ENCODE measurements around the gene UST.

The UST gene, protein sequence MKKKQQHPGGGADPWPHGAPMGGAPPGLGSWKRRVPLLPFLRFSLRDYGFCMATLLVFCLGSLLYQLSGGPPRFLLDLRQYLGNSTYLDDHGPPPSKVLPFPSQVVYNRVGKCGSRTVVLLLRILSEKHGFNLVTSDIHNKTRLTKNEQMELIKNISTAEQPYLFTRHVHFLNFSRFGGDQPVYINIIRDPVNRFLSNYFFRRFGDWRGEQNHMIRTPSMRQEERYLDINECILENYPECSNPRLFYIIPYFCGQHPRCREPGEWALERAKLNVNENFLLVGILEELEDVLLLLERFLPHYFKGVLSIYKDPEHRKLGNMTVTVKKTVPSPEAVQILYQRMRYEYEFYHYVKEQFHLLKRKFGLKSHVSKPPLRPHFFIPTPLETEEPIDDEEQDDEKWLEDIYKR
- total RNA-seq = 7.3 to 18.9 (median 14.8) reads per million in 3 experiments

DNA sequence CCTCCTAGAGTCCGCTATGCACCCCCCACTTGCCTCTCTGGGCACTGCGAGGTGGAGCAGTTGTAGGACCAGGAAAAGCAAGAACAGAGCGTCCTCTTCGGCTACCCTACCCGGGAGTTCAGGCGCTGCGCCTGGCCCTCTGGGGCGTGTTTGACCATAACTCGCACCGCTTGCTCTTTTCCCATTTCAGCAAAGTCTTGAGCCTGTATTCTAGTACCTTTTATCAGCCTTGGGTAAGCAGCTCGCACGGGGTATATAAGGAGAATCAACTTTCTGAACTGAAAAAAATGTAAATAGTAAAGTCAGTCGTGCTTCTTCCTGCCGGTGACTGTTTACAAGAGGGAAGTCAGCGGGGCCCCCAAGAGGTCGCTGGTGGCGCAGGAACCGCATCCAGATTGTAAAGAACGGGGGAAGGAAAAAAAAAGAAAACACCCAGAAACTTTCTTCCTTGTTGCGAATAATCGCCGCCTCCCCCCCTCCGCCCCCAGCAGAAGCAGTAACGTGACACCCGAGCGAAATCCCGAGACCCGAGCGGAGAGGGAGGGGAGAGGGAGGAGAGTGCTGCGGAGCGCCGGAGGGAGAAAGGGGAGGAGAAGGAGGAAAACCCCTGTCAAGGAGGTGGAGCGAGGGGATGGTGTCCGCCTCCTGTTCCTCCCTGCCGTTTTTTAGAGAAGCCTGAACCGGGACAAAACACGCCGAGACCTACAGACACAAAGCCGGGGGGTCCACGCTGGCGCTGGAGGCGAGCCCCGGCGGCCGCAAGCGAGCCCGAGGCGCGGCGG lies at the start of gene UST:
TSS of gene UST (plus strand) at position 668 of the 782 bp plus-strand sequence. CDS start 401 bp downstream, outside the sequence.
- peak; percentile 70 for DNase-seq

DNA sequence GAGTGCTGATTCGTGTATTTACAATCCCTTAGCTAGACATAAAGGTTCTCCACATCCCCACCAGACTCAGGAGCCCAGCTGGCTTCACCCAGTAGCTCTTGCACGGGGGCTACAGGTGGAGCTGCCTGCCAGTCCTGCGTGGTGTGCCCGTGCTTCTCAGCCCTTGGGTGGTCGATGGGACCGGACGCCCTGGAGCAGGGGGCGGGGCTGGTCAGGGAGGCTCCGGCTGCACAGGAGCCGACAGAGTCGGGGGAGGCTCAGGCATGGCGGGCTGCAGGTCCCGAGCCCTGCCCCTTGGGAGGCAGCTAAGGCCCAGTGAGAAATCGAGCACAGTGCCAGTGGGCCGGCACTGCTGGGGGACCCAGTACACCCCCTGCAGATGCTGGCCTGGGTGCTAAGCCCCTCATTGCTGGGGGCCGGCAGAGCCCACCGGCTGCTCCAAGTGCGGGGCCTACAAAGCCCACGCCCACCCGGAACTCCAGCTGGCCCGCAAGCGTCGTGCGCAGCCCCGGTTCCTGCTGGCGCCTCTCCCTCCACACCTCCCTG lies 48.9 kb upstream of the UST start:
- DNase-seq = no peak

DNA sequence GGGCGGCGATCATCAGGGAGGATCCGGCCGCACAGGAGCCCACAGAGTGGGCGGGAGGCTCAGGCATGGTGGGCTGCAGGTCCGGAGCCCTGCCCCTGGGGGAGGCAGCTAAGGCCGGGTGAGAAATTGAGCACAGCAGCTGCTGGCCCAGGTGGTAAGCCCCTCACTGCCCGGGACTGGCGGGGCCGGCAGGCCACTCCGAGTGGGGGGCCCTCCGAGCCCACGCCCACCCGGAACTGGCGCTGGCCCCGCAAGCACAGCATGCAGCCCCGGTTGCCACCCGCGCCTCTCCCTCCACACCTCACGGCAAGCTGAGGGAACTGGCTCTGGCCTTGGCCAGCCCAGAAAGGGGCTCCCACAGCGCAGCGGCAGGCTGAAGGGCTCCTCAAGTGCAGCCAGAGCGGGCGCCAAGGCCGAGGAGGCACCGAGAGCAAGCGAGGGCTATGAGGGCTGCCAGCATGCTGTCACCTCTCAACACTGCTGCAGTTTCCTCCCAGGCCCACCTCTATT lies 48.1 kb upstream of the UST start:
- no peak for DNase-seq

DNA sequence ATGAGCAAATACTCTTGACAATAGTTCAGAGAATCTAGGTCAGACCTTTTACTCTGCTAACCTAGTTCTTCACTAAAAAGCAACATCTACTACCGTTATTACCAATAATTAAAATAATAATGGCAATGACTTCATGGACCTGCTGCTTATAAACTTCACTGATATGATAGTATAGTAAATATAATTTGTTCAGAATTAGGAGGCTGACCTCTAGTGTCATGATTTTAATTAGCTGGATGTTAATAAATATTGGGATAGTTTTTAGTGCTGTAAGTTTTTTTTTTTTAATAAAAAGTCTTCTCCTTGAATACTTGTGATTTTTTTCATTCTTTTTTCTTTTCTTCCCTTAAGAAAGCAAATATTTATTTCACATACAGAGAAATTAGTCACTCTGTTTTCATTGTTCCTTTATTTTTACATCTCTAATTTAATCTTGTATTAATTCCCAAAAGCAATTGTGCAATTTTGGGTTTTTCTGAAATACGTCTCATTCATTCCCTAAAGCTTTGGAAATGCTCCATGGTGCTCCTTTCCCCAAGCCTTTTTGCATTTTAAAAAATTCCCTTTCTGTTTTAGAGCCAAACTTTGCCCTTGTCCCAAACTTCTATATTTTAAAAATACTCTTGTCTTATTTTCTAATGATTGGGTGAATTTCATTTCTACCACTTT lies 46.6 kb upstream of the UST start:
- DNase-seq = no peak

DNA sequence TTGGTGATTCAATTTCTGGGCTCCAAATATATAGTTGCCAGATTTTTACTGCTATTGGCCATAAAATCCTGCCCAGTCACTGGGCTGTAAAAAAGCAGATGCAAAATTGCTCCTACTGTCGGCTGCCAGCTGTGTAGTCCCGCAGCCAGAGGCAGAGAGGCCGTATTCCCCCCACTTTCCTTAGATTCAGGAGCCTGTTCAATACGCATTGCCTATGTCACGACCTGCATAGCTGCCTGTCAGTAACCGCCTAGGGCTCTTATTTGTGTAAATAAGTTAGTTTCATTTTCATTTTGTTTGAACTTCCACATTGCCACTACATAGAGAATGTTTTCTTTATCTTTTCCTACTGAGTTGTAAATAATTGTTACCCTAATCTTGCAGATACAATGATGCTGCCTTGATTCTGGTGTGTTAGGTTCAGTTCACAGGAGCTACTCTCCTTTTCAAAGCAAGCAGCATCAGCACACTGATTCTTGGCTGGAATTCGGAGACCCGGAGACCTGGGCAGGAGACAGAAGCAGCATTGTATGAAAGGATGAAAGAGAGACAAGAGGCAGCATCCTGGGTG lies 46.0 kb upstream of the UST start:
- peak; percentile 27 for DNase-seq

DNA sequence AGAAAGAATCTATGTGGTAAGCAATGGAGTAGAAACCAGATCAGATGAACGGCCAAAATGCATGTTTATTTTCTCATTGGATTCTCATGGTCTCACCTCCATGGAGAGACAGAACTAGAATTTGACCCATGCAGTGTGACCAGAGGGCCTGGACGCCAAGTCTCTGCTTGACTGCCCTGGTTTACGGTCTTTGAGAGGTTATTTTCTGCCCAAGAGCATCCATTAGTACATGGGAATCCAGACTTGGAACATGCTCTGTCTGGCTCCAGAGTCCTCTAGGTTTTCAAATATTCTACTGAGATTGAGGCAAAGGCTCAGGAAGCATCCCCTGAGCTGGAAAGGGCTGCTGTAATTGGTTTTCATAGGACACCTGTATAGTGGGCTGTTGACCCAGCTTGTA lies 45.5 kb upstream of the UST start:
- DNase-seq = no peak

DNA sequence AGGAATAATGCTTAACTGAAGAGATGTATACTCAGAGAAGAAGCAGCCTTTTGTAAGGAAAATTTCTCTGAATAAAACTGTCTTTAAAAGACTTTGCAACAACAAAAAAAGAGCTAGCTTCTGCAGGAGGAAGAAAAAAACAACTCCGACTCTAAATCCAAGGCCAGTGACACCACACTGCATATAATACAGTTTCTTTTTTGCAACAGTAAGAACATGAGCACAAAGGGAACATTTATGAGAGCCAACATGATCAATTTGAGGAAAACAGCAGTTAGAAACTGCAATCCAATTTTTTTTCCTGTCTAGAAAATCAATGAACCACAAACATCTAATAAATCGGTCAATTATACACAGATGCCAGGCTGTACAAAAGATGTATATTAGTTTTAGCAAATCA lies 42.9 kb upstream of the UST start:
- DNase-seq = no peak

DNA sequence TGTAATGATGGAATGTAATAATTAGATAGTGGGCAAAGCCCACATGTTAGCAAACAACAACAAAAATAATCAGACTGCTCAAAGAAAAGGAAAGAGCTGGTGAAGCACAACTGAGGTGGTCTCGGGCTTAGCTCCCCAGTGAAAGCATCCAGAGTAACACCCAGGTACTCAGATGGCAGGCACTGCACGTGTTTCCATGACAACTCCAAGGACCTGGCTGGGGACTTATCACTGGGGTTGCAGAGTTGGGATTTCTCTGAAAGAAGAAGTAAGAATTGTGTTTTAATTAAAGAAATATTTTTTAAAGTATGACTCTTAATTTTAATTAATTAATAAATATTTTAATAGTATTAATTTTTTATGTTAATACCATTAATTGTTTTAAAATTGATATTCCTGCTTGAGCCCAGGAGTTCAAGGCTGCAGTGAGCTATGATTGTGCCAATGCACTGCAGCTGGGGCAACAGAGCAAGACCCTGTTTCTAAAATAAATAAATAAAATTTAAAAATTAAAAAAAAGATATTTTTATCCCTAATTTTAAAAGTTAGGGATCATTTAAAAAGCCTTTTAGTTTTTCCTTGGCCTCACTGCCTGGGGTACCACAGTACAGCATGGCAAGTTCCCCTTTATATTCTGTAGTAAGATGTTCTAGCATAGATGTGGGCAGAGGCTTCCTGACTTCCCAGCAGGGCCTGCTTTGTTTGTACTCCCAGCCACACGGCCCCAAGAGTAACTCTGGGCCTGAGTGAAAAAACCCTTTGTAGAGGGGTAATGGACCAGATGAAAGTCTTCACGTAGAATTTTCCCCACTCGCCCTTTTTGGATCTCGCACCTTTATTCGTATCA lies 42.2 kb upstream of the UST start:
- DNase-seq = no peak

DNA sequence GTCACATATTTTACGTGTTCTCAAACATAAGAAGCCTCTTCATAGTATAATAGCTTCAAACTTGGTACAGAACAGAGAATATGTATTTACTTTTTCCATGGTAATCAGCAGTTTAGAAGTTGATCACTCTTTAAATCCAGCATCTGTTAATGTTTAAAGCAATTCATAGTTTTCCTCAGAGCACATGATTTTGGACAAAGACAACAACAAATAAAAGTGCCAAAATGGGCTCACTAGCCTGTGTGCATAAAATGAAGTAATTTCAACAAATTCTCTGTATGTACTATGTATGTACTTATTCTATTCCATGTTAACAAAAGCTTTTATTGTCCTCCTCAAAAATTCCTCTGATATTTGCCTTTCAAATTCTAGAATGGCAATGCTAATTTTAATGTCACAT lies 38.1 kb upstream of the UST start:
- no peak for DNase-seq

DNA sequence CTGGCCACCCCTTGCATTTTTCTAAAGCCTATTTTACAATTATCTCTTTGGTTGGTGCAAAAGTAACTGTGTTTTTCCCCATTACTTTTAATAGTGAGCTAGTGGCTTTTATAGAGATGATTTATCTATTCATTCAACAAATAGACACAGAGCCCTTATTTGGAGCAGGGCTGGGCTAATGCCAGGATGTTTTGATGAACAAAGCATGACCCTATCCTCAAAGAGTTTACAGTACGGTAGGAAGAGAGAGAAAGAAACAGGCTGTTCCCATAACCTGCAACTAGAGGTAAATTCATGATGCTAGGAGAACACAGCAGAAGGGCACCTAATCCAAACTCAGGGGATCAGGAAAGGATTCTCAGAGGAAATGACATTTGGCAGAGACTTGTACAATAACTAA lies 37.3 kb upstream of the UST start:
- no peak for DNase-seq

DNA sequence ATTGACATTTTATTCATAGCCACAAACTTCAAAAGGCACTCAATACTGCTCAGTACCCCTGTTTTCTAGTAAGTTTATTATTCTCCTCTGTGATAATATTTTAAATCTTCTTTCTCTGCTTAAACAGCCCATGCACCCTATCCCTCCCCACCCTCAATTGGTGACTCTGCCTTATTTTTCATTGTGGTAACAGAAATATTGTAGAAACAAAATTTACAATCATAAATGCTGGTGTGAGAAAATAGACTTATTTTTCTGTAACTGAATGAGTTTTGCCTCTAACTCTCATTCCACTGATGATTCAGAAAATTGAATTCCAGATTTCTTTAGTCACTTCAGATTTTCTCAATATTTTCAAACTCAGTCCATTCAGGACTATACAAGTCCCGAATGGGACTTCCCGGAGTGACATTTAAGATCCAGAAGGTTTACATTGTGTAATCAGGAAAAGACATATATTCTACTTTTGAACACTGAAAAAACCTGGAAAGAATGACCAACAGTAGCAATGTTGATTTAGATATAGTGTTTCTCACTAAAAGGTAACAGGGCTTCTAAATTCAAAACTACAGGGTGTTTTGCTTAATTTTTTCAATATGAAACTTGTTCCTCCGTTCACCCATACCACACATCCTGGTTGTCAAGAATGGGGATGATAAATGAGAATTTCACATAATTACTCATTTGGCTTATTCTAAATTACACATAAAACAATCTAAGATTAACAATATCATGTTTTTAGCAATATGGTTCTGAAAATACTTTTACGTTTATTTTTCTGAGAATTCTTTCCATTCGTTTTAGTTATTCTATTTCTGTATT lies 34.8 kb upstream of the UST start:
- DNase-seq = no peak

DNA sequence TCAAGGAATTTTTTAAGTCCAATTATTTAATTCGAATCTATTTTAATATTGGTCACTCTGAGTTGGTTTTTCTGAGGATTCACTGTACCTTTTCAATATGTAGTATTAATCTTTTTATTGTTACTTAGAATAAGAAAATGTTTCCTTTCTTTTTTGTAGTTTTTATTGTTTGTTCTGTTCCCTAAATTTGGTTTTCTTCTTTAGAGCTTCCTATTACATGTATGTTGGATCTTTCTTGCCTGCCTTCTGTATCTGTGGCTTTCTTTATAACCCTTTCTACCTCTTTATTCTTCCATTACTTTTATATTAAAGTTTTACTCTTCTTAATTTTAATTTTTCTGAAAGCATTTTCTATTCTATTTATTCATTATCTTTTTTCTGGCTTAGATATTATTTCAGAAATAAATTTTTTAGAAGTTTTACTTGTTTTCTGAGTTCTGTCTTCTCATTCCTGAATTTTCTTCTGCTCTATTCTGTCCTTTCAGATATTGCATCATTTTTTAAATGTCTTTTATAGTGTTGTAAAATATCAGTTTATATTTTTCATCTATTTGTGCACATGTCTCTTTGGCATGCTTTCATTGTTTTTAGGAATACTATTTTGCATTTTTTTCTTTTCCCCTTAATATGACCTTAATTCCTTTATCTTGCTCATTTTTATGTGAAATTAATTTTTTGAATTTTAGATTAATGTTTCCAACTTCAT lies 33.6 kb upstream of the UST start:
- no peak for DNase-seq

DNA sequence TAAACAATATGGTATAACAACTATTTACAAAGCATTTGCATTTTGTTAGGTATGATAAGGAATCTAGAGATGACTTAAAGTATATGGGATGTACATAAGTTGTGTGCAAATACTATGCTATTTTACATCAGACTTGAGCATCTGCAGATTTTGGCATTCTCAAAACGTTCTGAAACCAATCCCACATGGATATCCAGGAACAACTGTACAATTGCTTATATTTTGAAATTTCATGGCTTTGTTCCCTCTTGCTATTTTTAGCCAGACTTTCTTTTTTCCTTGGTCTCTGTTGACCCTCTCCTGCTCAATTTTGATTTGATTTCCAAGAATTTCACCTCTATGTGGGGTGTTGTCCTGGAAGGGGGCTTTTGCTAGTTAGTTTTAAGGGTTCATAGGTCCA lies 32.9 kb upstream of the UST start:
- DNase-seq = no peak

DNA sequence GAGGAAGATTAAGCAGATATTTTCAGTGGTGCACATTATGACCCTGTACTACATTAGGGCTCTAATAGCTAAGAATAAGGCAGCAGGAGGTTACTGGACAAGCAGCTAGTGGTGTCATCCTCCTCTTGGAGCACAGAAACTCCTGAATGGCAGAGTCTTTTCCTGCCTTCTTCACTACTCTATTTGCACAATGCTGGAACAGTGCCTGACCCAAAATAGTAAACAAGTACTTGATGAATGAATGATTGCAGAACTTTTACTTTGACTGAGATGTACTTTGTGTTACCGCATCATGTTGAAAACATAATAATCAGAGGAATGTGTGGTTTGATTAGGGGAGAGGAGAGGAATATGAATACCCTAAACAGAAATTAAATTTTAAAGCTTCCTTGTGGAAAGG lies 30.0 kb upstream of the UST start:
- DNase-seq = no peak

DNA sequence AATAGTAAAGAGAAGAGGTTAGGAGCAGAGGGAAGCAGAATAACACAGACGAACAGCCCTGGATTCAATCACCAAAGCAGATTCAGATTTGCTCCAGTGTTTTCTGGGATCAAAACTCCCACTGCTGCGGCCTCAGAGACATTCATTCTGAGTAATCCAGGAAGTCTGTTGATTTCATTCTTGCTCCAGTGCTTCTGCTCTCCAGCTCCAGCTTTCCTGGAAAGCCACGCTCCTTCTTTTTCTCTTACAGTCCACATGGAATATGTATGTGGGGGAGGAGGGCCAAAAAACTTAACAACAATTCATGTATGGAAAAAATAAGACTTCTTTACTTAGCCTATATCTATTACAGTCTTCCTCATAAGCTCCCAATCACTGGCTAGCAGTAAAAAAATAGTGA lies 26.4 kb upstream of the UST start:
- no peak for DNase-seq

DNA sequence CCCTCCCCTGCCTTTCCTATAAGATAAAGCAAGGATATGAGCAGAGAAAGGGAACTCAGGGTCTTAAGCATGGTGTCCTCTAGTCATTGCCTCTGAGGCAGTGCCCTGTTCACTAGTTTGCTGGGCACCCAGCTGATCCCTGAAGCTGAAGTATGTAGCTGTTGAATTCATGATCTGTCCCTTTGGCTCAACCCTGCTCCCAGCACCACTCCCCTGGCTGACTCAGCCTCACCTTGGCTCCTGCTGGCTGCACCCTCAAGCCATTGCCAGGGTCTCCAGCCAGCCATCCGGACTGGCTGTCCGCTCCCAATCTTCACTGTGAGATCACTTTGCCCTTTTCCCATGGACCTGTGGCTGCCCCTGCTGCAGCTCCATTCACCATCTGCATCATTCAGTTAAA lies 25.9 kb upstream of the UST start:
- no peak for DNase-seq

DNA sequence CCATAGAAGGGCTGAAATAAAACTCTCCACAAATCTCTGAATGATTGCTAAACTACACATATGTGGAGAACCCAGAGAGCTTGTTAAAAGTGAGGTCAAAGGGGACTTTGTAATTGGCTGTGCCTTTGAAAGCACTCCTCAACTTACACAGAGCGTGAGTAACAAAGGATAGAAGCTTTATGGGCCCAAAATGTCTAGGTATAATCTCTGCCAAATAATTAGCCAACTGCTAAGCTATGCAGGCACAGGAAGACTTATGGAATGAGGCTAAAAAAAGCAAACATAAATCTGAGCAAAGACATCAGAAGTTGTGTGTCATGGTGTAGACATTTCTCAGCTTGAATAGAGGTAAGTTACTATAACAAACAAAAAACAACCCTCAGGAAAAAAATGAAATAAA lies 23.3 kb upstream of the UST start:
- no peak for DNase-seq

DNA sequence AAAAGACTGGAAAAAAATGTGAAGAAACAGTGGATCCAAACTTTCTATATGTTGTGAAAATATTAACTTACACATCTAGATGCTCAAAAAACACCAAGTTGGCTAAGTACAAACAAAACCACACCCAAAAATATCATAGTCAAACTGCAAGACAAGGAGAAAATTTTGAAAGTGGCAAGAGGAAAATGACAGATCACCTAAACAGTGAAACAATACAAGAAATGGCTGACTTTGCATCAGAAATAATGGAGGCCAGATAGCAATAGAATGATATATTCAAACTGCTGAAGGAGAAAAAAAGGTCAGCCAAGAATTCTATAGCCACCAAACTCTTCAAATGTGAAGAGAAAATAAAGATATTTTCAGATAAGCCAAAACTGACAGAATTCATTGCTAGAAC lies 22.4 kb upstream of the UST start:
- DNase-seq = no peak

DNA sequence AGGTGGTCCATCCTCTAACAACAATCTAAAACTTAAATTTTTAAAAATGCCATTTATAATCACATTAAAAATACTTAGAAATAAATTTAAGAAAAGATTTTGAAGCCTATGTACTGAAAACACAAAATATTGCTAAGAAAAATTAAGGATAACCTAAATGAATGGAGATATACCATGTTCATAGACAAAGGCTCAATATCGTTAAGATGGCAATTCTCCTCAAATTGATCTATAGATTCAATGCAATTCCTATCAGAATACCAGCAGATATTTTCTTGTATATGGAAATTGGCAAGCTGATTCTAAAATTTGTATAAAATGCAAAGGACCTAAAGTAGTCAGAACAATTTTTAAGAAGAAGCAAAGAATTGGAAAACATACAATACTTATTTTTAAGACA lies 19.7 kb upstream of the UST start:
- DNase-seq = no peak

DNA sequence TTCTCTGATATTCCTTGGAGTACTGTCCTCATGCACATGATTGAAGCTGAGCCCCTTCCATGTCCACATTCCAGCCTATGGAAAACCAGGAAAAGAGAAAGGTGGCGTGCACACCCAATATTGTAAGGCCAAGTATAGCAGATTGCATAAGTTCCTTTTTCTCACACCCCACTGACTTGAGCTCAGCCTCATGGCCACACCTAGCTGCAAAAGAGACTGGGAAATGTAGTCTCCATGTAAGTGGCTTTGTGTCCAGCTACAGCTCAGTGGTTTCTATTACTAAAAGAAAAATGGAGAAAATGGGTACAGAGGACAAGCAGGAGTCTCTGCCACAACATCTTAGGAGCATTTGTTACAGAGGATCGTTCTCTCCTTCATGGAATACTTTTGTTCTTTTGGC lies 10.8 kb upstream of the UST start:
- DNase-seq = no peak
